Right forelimb (tissue), 1 donor: ENCODE measurements around the gene EGFLAM.
"Not testable (repeated sequence)": the region's sequence is repeated elsewhere in the genome, so short reads cannot be mapped to it uniquely, and the experiment has no call there.

Experiments used
- DNase-seq: peaks from one replicate; pipeline ENCODE4 v3.0.0-alpha.2; 2018

Gene EGFLAM

GRCh38 chr5:38331831-38332230 is 73.5 kb downstream of the EGFLAM start:
- DNase-seq: no peak

- not testable (repeated sequence) for DNase-seq
Measured at GRCh38 chr5:38333181-38333580, 74.8 kb downstream of the EGFLAM start.

GRCh38 chr5:38338455-38338854 is 80.1 kb downstream of the EGFLAM start:
- DNase-seq: no peak

- no peak for DNase-seq
Measured at GRCh38 chr5:38339446-38339845, 81.1 kb downstream of the EGFLAM start.

GRCh38 chr5:38341056-38341455 is 82.7 kb downstream of the EGFLAM start:
- no peak for DNase-seq

GRCh38 chr5:38341641-38342040 is 83.3 kb downstream of the EGFLAM start:
- DNase-seq: no peak

GRCh38 chr5:38342261-38342660 is 83.9 kb downstream of the EGFLAM start:
- DNase-seq: no peak

GRCh38 chr5:38344891-38345290 is 86.5 kb downstream of the EGFLAM start:
- no peak for DNase-seq

- no peak for DNase-seq
Measured at GRCh38 chr5:38346593-38346992, 88.2 kb downstream of the EGFLAM start.

- DNase-seq: no peak
Measured at GRCh38 chr5:38347040-38347763, 88.8 kb downstream of the EGFLAM start.

- DNase-seq: no peak
Measured at GRCh38 chr5:38347896-38348295, 89.5 kb downstream of the EGFLAM start.

GRCh38 chr5:38360323-38361061 is 102.1 kb downstream of the EGFLAM start:
- DNase-seq: no peak

- DNase-seq: no peak
Measured at GRCh38 chr5:38362713-38363112, 104.4 kb downstream of the EGFLAM start.

- no peak for DNase-seq
Measured at GRCh38 chr5:38364825-38365224, 106.5 kb downstream of the EGFLAM start.

GRCh38 chr5:38367410-38367809 is 109.1 kb downstream of the EGFLAM start:
- DNase-seq: no peak

GRCh38 chr5:38367966-38368365 is 109.6 kb downstream of the EGFLAM start:
- no peak for DNase-seq

GRCh38 chr5:38369692-38370091 is 111.3 kb downstream of the EGFLAM start:
- no peak for DNase-seq

GRCh38 chr5:38370358-38371100 is 112.2 kb downstream of the EGFLAM start:
- no peak for DNase-seq

- DNase-seq: no peak
Measured at GRCh38 chr5:38371596-38371995, 113.2 kb downstream of the EGFLAM start.

- no peak for DNase-seq
Measured at GRCh38 chr5:38373743-38374142, 115.4 kb downstream of the EGFLAM start.

- no peak for DNase-seq
Measured at GRCh38 chr5:38375423-38375822, 117.1 kb downstream of the EGFLAM start.

- DNase-seq: no peak
Measured at GRCh38 chr5:38376404-38376803, 118.0 kb downstream of the EGFLAM start.

- DNase-seq: no peak
Measured at GRCh38 chr5:38378579-38378978, 120.2 kb downstream of the EGFLAM start.
